Measurements from ENCODE around the gene OR52E1.

DNA sequence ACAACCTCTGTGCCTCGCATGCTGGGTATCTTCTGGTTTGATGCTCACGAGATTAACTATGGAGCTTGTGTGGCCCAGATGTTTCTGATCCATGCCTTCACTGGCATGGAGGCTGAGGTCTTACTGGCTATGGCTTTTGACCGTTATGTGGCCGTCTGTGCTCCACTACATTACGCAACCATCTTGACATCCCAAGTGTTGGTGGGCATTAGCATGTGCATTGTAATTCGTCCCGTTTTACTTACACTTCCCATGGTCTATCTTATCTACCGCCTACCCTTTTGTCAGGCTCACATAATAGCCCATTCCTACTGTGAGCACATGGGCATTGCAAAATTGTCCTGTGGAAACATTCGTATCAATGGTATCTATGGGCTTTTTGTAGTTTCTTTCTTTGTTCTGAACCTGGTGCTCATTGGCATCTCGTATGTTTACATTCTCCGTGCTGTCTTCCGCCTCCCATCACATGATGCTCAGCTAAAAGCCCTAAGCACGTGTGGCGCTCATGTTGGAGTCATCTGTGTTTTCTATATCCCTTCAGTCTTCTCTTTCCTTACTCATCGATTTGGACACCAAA is 22.5 kb upstream of the OR52E1 start:
- TF ChIP-seq, protein P1, sequence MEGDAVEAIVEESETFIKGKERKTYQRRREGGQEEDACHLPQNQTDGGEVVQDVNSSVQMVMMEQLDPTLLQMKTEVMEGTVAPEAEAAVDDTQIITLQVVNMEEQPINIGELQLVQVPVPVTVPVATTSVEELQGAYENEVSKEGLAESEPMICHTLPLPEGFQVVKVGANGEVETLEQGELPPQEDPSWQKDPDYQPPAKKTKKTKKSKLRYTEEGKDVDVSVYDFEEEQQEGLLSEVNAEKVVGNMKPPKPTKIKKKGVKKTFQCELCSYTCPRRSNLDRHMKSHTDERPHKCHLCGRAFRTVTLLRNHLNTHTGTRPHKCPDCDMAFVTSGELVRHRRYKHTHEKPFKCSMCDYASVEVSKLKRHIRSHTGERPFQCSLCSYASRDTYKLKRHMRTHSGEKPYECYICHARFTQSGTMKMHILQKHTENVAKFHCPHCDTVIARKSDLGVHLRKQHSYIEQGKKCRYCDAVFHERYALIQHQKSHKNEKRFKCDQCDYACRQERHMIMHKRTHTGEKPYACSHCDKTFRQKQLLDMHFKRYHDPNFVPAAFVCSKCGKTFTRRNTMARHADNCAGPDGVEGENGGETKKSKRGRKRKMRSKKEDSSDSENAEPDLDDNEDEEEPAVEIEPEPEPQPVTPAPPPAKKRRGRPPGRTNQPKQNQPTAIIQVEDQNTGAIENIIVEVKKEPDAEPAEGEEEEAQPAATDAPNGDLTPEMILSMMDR (IDR thresholded peaks at IDR 0.05) = no peak
- no peak for TF ChIP-seq EP300 (IDR thresholded peaks at IDR 0.05)

All from upper lobe of left lung (tissue), 4 donors.